CD4-positive, alpha-beta T cell treated with Interleukin-15 for 1 hour (primary cell): ENCODE results near the gene TFAP2A.

Experiments used
- DNase-seq: peaks from one replicate; pipeline ENCODE4 v3.0.0-alpha.2; 2020

Gene TFAP2A

DNA sequence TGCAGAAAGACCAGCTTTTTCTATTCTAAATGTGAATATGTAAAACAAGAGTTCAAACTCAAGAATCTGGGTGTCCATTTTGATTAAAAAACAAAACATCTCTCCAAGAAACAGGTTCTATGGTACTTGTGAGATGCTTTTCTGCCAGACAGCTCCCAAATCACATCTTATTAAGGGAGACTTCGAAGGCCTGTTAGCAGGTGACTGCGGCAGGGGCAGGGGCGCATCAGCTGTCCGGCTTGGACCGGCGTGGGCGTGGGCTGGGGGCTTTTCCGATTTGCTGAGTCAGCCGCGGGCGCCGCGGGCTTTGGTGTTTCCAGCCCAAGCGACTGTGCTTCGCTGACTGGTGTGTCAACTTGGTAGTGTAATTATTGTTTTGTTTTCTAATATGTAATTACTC is 32.6 kb downstream of the TFAP2A start:
- DNase-seq = no peak

DNA sequence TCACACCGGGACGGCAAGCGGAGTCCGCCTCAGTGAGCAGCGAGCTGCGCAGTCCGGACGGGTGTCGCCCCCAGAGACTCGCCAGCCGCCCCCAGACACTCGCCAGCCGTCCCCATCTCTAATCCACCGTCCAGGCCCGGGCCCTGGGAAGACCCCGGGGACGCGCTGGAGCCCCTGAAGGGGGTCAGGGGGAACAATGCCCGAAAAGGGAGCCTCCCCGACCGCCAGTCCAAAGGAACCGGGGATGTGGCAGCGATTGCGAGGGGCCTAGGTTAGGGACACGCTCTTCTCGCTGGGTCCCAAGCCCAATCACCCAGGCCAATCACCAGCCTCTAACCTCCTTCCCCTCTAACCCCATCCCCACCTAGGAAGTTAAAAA is 33.1 kb downstream of the TFAP2A start:
- DNase-seq = no peak

DNA sequence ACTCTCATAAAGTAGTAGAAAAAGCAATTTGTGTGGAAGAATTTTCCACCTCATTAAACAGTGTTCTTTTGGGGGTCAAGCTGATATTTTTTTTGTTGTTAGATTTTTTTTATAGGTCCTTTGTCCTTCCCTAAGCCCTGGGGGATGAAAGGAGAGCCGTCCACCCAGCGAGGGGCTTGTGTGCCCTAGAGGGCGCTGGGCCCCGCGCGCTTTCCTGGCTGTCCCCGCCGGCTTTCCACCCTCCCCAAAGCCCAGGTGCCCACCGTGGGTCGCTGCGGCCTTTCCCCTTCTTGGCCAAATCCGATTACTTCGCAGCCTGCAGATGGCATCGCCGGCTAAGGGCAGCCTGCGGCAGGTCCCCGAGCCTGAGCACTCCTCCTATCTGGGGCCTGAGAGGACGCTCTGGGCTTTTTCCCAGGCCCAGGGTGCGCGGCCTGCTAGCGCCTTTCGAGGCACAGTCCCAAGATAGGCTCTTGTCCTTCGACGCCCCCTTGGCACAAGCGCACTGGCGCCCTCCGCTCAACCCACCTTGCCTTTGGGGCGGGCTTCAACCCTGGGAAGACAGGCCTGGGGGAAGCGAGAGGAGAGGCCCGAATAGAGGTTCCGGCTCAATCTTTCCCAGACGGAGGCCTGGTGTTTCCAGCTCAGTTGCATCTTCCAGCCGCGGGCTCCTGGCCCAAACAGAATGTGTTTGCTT is 33.6 kb downstream of the TFAP2A start:
- DNase-seq = no peak

DNA sequence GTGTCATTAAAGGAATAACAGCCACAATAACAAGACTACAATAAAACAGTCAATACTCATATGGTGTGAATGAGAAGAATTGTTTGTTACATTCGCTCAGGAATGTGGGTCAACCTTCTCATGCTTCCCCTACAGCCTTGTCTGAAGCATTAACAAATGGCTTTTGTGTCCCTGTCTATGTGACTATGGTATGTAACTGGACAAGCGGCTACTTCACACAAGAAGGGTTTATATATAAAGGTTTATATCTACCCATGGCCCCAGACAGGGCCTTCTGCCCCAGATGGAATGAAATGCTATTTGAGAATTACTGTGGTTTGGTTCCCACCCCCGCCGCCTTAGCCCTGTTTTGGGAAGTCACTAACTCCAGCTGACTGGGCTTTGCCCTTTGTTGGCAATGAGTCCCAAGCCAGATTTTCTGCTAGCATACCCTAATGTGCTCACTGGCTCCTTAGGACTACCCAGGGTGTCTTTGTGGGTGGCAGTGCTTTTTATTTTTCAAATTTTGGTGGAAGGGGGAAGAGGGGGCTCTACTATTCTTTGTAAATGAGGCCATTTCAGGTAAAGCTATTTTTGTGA is 39.4 kb downstream of the TFAP2A start:
- no peak for DNase-seq

DNA sequence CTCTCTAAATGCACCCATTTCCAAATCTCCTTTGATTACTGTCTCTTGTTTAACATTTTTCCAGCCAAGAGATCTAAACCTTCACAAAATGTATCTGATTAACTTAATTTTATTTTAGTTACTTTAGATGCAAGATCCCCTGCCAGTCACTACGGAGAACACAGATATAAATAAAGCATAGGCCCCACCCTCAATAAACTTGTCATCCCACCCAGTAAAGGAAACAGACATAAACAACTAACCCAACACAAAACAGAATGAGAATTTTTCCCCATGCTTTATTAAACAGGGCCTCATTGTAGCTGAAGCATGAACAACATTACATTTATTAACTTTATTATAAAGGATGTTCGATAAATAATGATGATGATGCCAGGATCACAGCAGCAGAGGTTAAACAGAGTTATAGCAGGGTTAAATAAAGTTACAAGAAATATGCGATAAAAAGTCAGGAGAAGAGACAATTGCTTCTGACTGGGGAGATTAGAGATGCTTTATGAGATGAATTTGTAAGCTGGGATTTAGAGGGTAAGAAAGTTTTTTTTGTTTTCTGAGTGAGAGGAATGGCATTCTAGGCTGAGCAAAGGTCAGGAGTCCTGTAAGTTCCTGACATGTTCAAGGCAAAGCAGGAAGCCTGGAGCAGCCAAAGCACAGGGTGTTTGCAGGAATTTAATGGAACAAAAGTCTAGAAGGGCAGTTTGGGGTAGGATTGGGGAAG is 41.1 kb downstream of the TFAP2A start:
- DNase-seq = no peak

- DNase-seq = no peak
Measured at GRCh38 chr6:10369896-10370295, 45.0 kb downstream of the TFAP2A start.

DNA sequence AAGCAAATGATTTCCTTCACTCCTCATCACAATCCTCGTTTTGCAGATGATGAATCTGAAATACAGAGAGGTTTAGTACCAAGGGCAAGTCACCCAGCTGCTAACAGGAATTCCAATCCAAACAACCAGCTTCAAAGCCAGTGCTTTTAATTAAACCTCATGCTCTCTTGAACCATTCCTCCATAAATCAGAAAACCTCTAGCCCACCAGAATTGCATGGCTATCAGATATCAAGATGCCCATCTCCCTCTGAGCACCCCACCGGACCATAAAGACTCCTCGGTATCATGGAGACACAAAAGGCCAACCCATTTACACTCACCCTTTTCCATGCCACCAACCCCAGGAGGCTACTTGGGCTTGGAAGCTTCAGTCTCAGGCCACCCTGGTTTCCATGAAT is 46.0 kb downstream of the TFAP2A start:
- no peak for DNase-seq

DNA sequence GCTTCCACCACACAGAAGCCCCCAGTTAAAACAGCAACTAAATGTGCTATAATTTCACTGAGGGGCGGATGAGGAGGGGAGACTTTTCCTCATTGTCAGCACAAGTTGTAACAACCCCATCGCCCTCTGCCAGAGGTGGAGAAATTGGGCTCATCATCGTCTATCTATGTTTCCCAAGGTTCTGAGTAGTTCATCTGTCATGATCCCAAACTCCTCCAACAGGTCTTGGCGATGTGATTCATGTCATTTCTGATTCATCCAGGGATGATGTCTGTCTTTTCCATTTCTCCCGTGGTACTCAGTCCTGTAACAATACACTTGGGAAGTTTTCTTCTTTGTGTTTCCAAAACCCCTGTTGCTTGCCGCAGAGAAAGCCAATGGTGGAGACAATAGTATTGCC is 51.0 kb downstream of the TFAP2A start:
- no peak for DNase-seq

DNA sequence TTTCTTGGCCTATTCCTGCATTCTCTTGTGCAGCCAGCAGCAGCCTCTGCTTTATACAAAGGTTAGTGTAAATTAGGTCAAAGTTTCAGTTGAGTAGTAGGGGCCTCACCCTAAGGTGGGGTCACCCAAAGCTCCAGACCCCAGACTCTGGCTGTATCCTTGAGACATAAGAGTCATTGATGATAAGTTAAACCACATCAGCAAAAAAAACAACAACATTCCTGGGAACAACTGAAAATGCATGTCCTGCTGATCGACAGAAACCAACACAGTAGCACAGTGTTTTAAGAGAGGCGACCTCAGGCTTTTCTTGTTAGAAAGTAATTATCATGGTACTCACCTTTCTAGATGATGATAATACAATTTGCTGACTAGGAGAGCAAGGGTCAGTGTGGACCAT is 52.6 kb downstream of the TFAP2A start:
- no peak for DNase-seq

DNA sequence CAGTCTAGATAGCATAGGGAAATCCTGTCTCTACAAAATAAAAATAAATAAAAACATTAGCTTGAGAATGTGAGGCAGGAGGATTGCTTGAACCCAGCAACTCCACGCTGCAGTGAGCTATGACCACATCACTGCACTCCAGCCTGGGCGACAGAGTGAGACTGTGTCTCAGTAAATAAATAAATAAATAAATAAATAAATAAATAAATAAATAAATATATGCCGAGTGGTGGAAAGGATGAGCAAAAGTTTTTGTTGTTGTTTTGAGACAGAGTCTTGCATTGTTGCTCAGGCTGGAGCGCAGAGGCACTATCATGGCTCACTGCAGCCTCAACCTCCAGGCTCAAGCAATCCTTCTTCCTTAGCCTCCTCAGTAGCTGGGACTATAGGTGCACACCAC is 53.4 kb downstream of the TFAP2A start:
- no peak for DNase-seq

DNA sequence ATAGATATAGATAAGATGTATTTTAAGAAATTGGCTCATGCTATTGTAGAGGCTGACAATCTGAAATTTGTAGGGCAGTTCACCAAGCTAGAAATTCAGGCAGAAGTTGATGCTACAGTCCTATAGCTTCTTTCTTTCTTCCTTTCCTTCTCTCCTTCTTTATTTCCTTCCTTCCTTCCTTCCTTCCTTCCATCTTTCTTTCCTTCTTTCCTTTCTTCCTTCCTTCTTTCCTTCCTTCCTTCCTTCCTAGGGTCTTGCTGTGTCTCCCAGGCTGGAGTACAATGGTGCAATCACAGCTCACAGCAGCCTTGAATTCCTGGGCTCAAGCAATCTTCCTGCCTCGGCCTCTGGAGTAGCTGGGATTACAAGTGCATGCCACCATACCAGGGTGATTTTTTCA is 55.3 kb downstream of the TFAP2A start:
- DNase-seq = no peak

- no peak for DNase-seq
Measured at GRCh38 chr6:10355115-10355702, 59.7 kb downstream of the TFAP2A start.

DNA sequence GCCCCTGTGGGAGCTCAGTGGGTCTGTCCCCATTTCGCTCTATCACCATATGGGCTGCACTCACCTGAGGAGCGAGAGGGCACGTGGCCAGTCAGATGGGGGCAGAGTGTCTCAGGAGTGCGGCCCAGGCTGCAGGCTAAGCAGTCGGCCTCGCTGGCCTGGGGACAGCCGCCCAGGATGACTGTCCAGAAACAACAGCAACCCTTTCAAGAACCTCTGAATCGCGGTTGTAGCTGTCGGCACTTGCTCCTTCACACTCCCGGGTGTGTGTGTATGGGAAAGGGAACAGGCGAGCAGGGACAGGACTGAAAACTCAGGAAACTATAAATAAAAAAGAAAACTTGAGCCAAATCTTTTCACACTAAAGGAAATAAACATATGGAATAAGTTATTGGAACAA is 63.1 kb downstream of the TFAP2A start:
- no peak for DNase-seq

DNA sequence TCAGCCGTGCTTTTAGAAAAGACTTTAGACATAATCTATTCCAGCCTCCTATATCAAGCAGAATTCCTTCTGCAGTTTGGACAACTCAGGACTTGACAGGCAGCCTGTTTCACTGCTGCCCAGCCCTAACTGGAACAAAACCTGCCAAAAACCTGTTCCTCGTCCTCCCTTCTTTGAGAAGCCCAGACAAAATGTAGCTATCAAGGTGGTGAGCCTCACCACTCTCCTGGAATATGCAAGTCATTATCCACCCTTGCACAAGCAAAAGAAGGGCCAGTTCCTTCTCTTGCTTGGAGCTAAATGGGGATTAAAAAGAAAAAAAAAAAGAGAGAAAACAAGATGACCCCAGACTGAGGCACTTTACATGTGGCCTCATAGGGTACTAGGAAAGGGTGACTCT is 64.2 kb downstream of the TFAP2A start:
- no peak for DNase-seq

DNA sequence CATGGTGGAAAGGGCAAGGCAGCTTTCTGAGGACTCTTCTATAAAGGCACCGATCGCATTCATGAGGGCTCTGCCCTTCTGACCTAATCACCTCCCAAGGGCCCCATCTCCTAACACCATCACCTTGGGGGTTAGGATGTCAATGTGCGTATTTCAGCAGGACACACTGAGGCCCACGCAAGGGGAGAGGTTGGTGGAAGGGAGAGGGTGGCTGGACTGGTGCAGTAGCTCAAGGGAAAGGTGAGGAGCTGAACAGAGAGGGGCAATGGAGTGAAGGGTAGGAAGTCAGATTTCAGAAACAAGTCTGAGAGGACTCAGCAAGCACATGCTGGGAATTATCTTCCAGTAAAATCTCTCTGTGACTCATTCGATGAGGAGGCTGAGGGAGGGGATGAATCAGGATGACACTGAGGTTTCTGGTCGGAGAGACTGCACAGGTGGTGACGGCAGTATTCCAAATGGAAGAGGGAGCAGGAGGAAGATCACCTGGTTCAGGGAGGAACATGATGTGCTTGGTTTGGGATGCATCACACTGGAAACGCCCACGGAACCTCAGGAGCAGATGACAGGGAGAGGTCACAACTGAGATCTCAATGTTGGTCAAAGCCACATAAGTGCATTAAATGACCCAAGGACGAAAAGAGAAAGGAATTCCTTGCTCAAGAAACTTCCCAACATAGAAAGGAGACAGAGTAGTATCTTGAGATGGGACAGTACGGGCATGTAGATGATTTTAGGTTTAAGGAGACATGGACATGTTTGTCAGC is 67.1 kb downstream of the TFAP2A start:
- DNase-seq = no peak
